IPS-18a (cell line): ENCODE data around the gene ZNF219.
A peak's percentile ranks its signal among the peaks of the same experiment; 100 is the strongest.

ENCODE experiments used
- H3K27ac ChIP-seq: one replicate; pipeline ENCODE4 v1.5.1; 2013; ENCODE audit warnings: low read length
- H3K27me3 ChIP-seq: one replicate; pipeline ENCODE4 v1.6.1; 2013; ENCODE audit warnings: mild to moderate bottlenecking, low read length; ENCODE audit not compliant: control insufficient read depth, insufficient read depth
- H3K36me3 ChIP-seq: one replicate; pipeline ENCODE4 v1.6.1; 2013; ENCODE audit warnings: low read depth, low read length; ENCODE audit not compliant: control insufficient read depth
- H3K4me1 ChIP-seq: one replicate; pipeline ENCODE4 v1.6.1; 2013; ENCODE audit warnings: low read depth, low read length; ENCODE audit not compliant: control insufficient read depth
- H3K4me3 ChIP-seq: one replicate; pipeline ENCODE4 v1.5.1; 2013; ENCODE audit warnings: low read length
- H3K9ac ChIP-seq: one replicate; pipeline ENCODE4 v1.6.1; 2013; ENCODE audit warnings: mild to moderate bottlenecking, low read length, moderate library complexity
- H3K9me3 ChIP-seq: one replicate; pipeline ENCODE4 v1.6.1; 2013; ENCODE audit warnings: low read depth, low read length; ENCODE audit not compliant: control insufficient read depth

The ZNF219 gene

DNA sequence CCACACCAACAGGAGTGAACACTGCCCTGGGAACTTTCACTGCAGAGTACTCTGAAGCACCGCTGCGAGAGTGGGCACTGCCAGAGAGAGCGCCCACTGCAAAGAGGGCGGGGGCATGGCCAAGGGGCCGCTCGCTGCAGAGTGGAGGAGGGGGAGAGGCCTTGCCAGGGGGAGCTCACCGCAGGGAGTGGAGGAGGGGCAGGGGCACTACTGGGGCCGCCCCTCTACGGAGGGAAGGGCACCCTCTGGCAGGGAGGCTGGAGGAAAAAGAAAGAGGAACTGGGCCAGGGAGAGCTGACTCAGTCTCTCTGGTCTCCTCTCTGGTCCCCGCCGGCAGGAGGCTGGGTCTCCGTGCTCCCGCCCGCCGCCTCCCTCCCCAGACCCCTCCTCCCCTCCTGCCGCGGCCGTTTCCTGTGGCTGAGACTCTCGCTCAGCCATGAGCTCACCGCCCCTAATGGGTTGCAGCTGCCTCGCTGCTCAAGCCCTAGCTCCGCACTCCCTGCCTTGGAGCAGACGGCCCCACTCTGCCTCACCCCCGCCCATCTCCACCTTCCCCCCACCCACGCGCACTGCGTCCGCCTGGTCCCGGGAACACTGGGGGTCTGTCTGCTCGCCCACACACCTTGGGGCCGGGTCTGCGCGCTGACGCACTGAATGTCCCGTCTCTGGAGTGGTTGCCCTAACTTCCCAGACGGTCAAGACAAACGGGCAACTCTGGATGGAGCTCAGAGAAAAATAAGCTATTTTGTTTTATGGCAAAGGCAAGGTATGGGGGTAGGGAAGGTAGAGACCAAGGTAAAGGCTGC is 27.0 kb downstream of the ZNF219 start:
- Histone ChIP-seq H3K9ac (peak overlapping the region; percentile 89), H3K36me3 (peaks cover 37% of the 10 kb centered on the region), H3K4me3 (peak overlapping the region; percentile 69), H3K27me3 (peaks cover 16% of the 10 kb centered on the region), H3K27ac (peak overlapping the region; percentile 19), H3K4me1 (peaks cover 16% of the 10 kb centered on the region), H3K9me3 (no peaks in the 10 kb centered on the region)

DNA sequence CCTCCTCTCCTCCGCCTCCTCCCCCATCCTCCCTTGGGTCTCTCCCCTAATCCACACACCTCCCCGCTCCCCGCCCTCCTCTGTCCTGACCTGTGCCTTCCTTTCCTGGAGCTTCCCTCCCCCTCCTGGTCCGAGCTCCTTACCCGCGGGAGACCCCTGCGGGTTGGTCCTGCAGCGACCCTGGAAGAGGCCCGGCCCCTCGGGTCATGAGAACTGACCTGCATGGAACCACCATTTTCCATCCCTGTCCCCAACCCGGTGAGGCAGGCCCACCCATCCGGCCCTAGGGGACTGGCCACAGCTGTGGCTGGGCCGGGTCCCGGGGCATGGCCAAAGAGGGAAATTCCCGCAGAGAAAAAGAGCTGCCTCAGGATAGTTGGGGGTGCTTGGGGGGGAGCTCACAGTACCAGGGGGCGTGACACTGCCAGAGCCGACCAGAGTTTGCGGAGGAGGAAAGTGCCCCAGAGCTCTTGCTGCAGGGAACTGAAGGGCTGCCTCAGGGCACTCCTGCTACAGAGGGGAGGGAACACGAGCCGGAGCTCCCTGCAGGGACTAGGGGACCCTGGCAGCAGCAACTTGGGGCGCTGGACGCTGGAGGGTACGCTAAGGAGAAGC is 27.7 kb downstream of the ZNF219 start:
- Histone ChIP-seq H3K9ac (peak overlapping the region; percentile 89), H3K27ac (peak overlapping the region; percentile 19), H3K9me3 (no peaks in the 10 kb centered on the region), H3K36me3 (peaks cover 30% of the 10 kb centered on the region), H3K4me1 (peaks cover 16% of the 10 kb centered on the region), H3K27me3 (peaks cover 16% of the 10 kb centered on the region), H3K4me3 (peak overlapping the region; percentile 69)

DNA sequence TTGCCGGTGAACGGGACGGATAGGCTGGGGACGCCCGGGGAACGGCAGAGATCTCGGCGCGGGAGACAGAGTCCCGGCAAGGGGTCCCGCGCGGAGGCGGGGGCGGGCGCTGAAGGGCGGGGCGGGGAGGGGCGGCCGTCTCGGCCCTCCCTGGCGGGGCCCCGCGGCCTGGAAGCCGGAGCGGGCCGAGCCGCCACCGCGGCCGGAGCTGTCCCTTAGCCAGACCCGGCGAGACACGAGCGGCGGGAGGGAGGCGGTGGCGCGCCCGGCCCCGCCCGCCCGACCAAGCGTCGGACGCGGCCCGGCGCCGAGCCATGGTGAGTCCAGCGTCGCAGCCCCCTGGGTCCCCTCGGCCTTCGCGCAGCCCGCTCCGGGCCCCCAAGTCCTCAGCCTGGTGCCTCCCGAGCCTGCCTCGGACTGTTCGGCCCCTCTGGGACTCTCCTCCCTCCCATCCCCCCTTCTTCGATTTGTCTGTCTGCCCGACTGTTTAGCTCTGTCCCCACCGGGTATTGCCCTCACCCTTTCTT is 28.3 kb downstream of the ZNF219 start, which contains the start of gene ARHGEF40:
Gene ARHGEF40, plus strand, starts transcription at position 222 of the 527 bp plus-strand sequence. Its CDS starts 93 bp downstream, at position 315.
- Histone ChIP-seq H3K4me1 (peaks cover 16% of the 10 kb centered on the region), H3K4me3 (peak within 1 kb of the TSS; percentile 69)

DNA sequence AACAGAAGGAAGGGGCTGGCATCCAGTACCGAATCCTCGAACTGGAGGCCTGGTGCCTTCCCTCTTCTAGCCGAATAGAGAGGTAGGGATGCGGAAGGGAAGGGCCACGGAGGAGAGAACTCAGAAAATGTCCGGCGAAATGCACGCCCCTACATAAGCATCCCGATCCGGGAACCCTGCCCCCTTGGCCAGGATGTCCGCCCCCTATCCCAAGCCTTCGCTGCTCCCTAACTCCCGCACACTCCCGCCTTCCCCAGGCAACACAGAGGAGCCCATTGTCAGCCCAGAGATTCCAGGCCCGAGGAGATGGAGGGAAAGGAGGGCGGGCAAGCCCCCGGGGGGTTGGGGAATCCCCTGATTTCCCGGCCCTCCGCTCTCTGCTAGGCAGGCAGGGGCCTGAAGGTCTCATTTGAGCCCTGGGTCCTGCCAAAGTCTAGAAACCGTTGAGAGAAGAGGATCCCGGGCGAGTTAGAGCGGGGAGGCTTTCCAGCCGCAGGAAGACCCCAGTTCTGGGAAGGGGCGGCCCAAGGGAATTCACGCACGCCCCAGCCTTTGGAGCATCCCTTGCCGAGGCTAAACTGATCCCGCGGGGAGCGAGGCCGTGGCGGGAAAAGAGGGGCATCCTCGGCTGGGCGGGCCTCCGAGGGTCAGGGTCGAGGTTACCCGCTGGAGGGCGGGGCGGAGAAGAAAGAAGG is 28.9 kb downstream of the ZNF219 start:
- Histone ChIP-seq H3K27ac (peak overlapping the region; percentile 89), H3K4me3 (peak overlapping the region; percentile 69), H3K9ac (peak overlapping the region; percentile 89)

More for the DNA sequence above, 28.3 kb downstream of the ZNF219 start, which contains the start of gene ARHGEF40:
- Histone ChIP-seq H3K27me3 (peaks cover 16% of the 10 kb centered on the region), H3K36me3 (peaks cover 24% of the 10 kb centered on the region), H3K9ac (peak within 1 kb of the TSS; percentile 89), H3K27ac (peak within 1 kb of the TSS; percentile 89), H3K9me3 (no peaks in the 10 kb centered on the region)

DNA sequence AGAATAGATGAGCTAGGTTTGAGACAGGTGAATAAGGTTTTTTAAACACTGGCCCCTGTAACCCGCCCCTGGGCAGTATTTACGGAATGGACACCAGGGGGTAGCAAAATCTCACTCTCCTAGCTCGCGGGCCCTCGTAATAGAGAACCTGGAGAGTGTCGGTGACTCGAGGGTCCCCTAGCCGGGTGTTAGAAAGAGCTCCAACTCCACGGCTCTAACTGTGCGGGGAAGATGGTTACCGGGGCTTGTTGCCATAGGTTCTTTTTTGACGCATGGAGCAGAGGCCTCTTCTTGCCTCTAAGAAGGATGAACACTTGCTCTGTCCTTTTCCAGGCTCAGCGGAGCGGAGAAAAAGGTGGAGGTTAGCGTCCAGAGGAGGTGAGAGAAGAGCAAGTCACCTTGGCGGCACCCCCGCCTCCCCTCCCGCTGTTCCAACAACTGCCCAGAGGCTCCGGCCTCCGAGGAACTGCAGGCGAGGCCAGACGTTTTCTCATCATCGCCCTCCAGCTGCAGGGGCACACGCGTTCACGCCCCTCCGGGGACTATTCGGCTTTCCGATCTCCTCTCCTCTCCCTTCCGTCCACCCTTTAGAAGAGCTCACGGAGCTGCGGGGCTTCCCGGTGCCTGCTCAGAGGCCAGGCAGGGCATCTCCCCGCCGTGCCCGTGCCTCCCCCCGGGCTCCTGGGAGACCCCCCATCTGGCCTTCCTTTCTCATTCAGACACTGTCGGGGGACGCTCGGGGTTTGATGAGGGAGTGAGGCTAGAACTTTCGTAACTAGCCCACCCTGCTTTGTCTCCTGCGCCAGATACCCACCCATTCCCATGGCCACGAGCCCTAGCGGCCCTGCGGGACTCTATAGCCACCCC is 29.7 kb downstream of the ZNF219 start:
- Histone ChIP-seq H3K36me3 (peaks cover 12% of the 10 kb centered on the region), H3K9me3 (no peaks in the 10 kb centered on the region), H3K9ac (peak overlapping the region; percentile 89), H3K4me1 (peaks cover 17% of the 10 kb centered on the region), H3K27ac (peak overlapping the region; percentile 48), H3K4me3 (peak overlapping the region; percentile 69), H3K27me3 (peaks cover 16% of the 10 kb centered on the region)

More for the DNA sequence above, 28.9 kb downstream of the ZNF219 start:
- H3K9me3 ChIP-seq = no peaks in the 10 kb centered on the region
- H3K27me3 ChIP-seq = peaks cover 16% of the 10 kb centered on the region
- peaks cover 18% of the 10 kb centered on the region for H3K36me3 ChIP-seq
- peaks cover 16% of the 10 kb centered on the region for H3K4me1 ChIP-seq

GRCh38 chr14:21066882-21067502 is 31.5 kb downstream of the ZNF219 start:
- peaks cover 16% of the 10 kb centered on the region for H3K27me3 ChIP-seq
- no peaks in the 10 kb centered on the region for H3K9me3 ChIP-seq
- H3K4me3 ChIP-seq = no peak overlapping the region
- no peak overlapping the region for H3K27ac ChIP-seq
- no peak overlapping the region for H3K9ac ChIP-seq
- H3K36me3 ChIP-seq = no peaks in the 10 kb centered on the region
- peaks cover 18% of the 10 kb centered on the region for H3K4me1 ChIP-seq

DNA sequence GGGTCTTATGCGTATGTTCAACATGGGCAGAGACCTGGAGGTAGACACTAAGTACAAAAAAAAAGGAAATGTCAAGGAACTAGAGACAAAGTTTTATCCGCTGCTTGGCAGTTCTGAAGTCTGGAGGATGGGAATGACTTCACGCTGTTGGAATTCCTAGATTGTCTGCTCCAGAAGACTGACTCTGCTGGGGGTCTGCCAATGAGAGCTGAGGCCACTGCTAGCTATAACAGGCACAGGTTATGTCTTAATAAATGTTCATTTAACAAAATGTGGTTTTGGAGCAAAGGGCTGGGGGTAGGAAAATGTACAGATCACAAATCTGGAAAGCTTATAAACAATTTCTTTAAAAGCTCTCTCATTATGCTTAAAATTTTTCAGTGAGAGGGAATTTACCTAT is 35.0 kb downstream of the ZNF219 start:
- Histone ChIP-seq H3K36me3 (no peaks in the 10 kb centered on the region), H3K27me3 (peaks cover 13% of the 10 kb centered on the region), H3K27ac (no peak overlapping the region), H3K4me1 (peaks cover 12% of the 10 kb centered on the region), H3K4me3 (no peak overlapping the region), H3K9me3 (no peaks in the 10 kb centered on the region), H3K9ac (no peak overlapping the region)

DNA sequence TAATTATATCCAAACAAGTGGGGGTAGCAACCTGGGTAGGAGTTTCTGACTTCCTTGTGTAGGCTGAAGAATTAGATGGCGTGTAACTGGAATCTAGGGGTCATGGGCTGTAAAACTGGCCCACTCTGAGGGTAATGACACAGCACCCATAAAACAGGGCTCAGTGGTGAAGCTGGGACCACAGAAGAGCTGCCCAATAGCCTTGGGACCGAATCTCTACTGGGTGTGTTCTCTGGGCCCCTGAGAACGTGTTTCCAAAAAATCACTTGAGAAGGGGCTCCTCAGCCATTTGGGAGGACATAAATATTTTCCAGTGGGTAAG is 37.1 kb downstream of the ZNF219 start:
- Histone ChIP-seq H3K36me3 (no peaks in the 10 kb centered on the region), H3K4me3 (no peak overlapping the region), H3K27me3 (no peaks in the 10 kb centered on the region), H3K9ac (no peak overlapping the region), H3K4me1 (peaks cover 9% of the 10 kb centered on the region), H3K9me3 (no peaks in the 10 kb centered on the region), H3K27ac (no peak overlapping the region)

GRCh38 chr14:21060614-21061346 is 37.7 kb downstream of the ZNF219 start:
- no peaks in the 10 kb centered on the region for H3K27me3 ChIP-seq
- H3K4me3 ChIP-seq = no peak overlapping the region
- no peak overlapping the region for H3K9ac ChIP-seq
- no peak overlapping the region for H3K27ac ChIP-seq
- no peaks in the 10 kb centered on the region for H3K9me3 ChIP-seq
- no peaks in the 10 kb centered on the region for H3K36me3 ChIP-seq
- peaks cover 9% of the 10 kb centered on the region for H3K4me1 ChIP-seq
